OCI-LY7 (cell line): ENCODE data around the gene DNAJA3. TPM values are rescaled to one million over a fixed set of nuclear protein-coding genes. Genes with fewer than 3 reads are reported as not detected.

ENCODE experiments used
- BruUV-seq: library from RNA; stranded (reverse); fragments of 400-500 nt; replicated peaks from 2 replicates; lab custom pipeline; 2021; lab: Mats Ljungman, UMichigan
- CTCF ChIA-PET: fragments of 300-600 bp; sonication (Branson Sonifier 250); formaldehyde crosslinking; loops from one replicate; lab custom pipeline; 2022; ENCODE audit warnings: antibody characterized with exemption; ENCODE audit not compliant: unreplicated experiment; lab: Charles Lee
- POLR2A ChIA-PET: fragments of 300-600 bp; sonication (Branson Sonifier 250); formaldehyde crosslinking; loops from one replicate; lab custom pipeline; 2022; ENCODE audit warnings: antibody characterized with exemption; lab: Charles Lee
- DNase-seq: peaks from one replicate; pipeline ENCODE4 v3.0.0-alpha.2; 2015; ENCODE audit warnings: low spot score
- H2AFZ ChIP-seq: fragments of 200-600 bp; sonication (generic), shearing (Covaris generic); 2 replicates; pipeline ENCODE4 v1.6.1; 2014; ENCODE audit warnings: mild to moderate bottlenecking, antibody characterized with exemption, low read length, moderate library complexity
- H3K27ac ChIP-seq: fragments of 200-600 bp; sonication (generic); 2 replicates; pipeline ENCODE4 v1.5.1; 2014; ENCODE audit warnings: mixed run types, low read depth, mild to moderate bottlenecking, moderate library complexity, low read length, inconsistent platforms; ENCODE audit not compliant: poor library complexity, severe bottlenecking
- H3K36me3 ChIP-seq: fragments of 200-600 bp; sonication (generic); 2 replicates; pipeline ENCODE4 v1.6.1; 2014; ENCODE audit warnings: mild to moderate bottlenecking, antibody characterized with exemption, low read length, moderate library complexity, mixed read lengths; ENCODE audit not compliant: insufficient read depth
- H3K4me1 ChIP-seq: fragments of 200-600 bp; sonication (generic); 2 replicates; pipeline ENCODE4 v1.5.1; 2014; ENCODE audit warnings: mild to moderate bottlenecking, low read length; ENCODE audit not compliant: insufficient read depth, poor library complexity, severe bottlenecking
- H3K4me2 ChIP-seq: fragments of 200-600 bp; sonication (generic); 2 replicates; pipeline ENCODE4 v1.6.1; 2014; ENCODE audit warnings: mild to moderate bottlenecking, low read length
- H3K4me3 ChIP-seq: fragments of 200-600 bp; sonication (generic); 2 replicates; pipeline ENCODE4 v1.5.1; 2014; ENCODE audit warnings: mild to moderate bottlenecking, low read depth, low read length; ENCODE audit not compliant: poor library complexity, severe bottlenecking
- H3K79me2 ChIP-seq: fragments of 200-600 bp; sonication (generic); 2 replicates; pipeline ENCODE4 v1.6.1; 2016; ENCODE audit warnings: low read depth, mild to moderate bottlenecking, low read length, moderate library complexity, mixed read lengths; ENCODE audit not compliant: insufficient read depth
- H3K9me2 ChIP-seq: fragments of 200-600 bp; sonication (generic); 2 replicates; pipeline ENCODE4 v1.6.1; 2016; ENCODE audit warnings: mild to moderate bottlenecking, low read length, mixed read lengths; ENCODE audit not compliant: insufficient read depth
- H3K9me3 ChIP-seq: fragments of 200-600 bp; sonication (generic); 2 replicates; pipeline ENCODE4 v1.6.1; 2014; ENCODE audit warnings: mild to moderate bottlenecking, mixed run types, low read length, mixed read lengths
- H4K20me1 ChIP-seq: fragments of 200-600 bp; sonication (generic); 2 replicates; pipeline ENCODE4 v1.6.1; 2014; ENCODE audit warnings: mild to moderate bottlenecking, antibody characterized with exemption, low read length, moderate library complexity, mixed read lengths; ENCODE audit not compliant: insufficient read depth
- EZH2phosphoT487 ChIP-seq: fragments of 200-600 bp; sonication (generic); IDR thresholded peaks from 2 replicates; pipeline ENCODE4 v1.6.1; 2018; ENCODE audit warnings: low read depth, borderline replicate concordance, mild to moderate bottlenecking, mixed run types, antibody characterized with exemption, low read length, moderate library complexity, mixed read lengths
- intact Hi-C: fragments of 100-400 bp; cut with micrococcal nuclease; formaldehyde crosslinking; loops from one replicate; pipeline ENCODE4 v1.10.0; 2022; ENCODE audit not compliant: unreplicated experiment
- total RNA-seq, 2 experiments: library from RNA; depleted of rRNA in 1 of 2; stranded (reverse); fragments of >200 nt in 1 of 2; shearing (Covaris generic) in 1 of 2; gene quantifications; 2 replicates each; pipeline ENCODE4 v1.2.3, GENCODE V29; 2014 to 2022
- TF ChIP-seq, protein P1 (sequence below): fragments of 200-600 bp; sonication (generic); conservative IDR thresholded peaks from 2 replicates; pipeline ENCODE4 v1.5.1; 2014; ENCODE audit warnings: mild to moderate bottlenecking, antibody characterized with exemption, low read length, moderate library complexity, mixed read lengths

Gene DNAJA3
- total RNA-seq, 2 experiments from 2014 or later: 89.8 to 94.3 TPM

DNA sequence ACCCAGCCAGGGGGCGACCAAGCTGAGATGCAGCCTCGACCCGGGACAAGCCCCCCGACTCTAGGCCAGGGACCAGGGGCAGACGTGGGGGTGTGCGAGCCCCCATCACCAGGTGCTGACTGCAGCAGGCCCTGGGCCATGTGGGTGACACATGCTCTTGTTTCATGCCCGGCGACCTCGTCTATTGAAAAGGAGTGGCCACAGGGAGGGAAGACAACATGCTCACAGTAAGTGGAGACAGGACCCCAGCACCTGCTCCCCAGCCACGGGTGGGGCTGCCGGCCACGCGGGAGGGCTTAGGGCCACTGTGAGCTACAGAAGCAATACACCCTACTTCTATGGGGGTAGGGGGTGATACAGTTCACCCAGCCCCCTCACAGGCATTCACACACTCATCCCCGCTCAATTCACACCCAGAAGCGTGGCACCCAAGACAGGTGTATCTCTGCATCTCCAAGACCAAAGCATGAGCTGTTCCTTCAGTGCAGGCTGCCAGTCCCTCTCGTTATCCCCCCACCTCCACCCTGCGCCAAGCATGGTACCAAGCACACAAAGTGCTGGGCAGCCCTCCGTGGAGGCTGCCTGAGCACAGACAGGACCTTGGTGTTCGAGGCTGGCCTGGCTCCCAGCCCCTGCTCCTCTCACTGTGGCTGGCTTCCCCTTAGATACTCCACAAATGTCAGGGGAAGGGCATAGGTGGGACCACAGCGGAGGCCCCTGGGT is 40.4 kb upstream of the DNAJA3 start:
- no peaks in the 10 kb centered on the region for H4K20me1 ChIP-seq
- peaks cover 35% of the 10 kb centered on the region; the same call in 1 of the 2 replicates for H3K36me3 ChIP-seq
- POLR2A ChIA-PET: no interaction called here
- BruUV-seq: no TSS peak
- H3K9me2 ChIP-seq: no peaks in the 10 kb centered on the region
- no peak for TF ChIP-seq EZH2phosphoT487
- TF ChIP-seq, protein P1, sequence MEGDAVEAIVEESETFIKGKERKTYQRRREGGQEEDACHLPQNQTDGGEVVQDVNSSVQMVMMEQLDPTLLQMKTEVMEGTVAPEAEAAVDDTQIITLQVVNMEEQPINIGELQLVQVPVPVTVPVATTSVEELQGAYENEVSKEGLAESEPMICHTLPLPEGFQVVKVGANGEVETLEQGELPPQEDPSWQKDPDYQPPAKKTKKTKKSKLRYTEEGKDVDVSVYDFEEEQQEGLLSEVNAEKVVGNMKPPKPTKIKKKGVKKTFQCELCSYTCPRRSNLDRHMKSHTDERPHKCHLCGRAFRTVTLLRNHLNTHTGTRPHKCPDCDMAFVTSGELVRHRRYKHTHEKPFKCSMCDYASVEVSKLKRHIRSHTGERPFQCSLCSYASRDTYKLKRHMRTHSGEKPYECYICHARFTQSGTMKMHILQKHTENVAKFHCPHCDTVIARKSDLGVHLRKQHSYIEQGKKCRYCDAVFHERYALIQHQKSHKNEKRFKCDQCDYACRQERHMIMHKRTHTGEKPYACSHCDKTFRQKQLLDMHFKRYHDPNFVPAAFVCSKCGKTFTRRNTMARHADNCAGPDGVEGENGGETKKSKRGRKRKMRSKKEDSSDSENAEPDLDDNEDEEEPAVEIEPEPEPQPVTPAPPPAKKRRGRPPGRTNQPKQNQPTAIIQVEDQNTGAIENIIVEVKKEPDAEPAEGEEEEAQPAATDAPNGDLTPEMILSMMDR: no peak
- no peaks in the 10 kb centered on the region for H3K4me1 ChIP-seq
- H3K9me3 ChIP-seq: no peaks in the 10 kb centered on the region
- H3K27ac ChIP-seq: no peak overlapping the region
- H3K4me3 ChIP-seq: no peak overlapping the region
- intact Hi-C loops: no loop called here
- DNase-seq: no peak
- no peaks in the 10 kb centered on the region for H3K79me2 ChIP-seq
- CTCF ChIA-PET: no interaction called here
- H2AFZ ChIP-seq: no peak overlapping the region
- H3K4me2 ChIP-seq: no peak overlapping the region

DNA sequence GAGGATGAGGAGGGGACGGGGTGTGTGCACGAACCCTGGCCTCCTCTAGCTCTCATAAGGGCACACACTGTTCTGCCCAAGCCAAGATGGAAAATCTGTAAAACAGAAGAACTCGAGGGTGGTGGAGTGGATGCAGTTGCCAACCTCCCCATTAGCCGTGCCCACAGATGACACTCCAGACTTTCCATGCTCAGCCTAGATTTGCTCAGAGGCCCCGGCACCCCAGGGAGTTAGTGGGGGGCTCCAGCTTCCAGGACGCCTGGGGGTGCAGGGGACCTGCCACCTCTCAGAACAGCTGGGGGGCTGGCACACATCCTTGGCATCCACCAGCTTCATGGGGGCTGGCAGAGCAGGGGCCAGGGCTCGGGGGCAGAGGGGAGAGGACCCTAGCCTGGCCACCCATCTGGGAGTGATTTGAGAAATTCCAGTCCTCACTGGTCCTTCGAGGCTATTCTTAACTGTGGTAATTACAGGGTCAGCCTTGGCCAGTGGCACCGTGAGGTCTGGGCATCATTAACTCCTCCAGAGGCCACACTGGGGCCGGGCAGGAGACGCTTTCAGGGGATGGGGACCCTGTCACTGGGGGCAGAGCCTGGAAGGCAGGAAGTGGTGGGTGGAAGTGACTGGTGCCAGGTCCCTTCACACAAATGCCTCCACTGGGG is 39.7 kb upstream of the DNAJA3 start:
- Histone ChIP-seq H3K79me2 (no peaks in the 10 kb centered on the region), H3K4me2 (no peak overlapping the region), H3K4me3 (no peak overlapping the region), H2AFZ (no peak overlapping the region), H3K9me3 (no peaks in the 10 kb centered on the region), H3K9me2 (no peaks in the 10 kb centered on the region), H4K20me1 (no peaks in the 10 kb centered on the region), H3K4me1 (no peaks in the 10 kb centered on the region), H3K36me3 (peaks cover 40% of the 10 kb centered on the region; the same call in 1 of the 2 replicates), H3K27ac (no peak overlapping the region)
- TF ChIP-seq, protein P1: no peak
- TF ChIP-seq EZH2phosphoT487: no peak
- intact Hi-C loops: no loop called here
- POLR2A ChIA-PET: no interaction called here
- CTCF ChIA-PET: no interaction called here
- no peak for DNase-seq
- BruUV-seq: no TSS peak

DNA sequence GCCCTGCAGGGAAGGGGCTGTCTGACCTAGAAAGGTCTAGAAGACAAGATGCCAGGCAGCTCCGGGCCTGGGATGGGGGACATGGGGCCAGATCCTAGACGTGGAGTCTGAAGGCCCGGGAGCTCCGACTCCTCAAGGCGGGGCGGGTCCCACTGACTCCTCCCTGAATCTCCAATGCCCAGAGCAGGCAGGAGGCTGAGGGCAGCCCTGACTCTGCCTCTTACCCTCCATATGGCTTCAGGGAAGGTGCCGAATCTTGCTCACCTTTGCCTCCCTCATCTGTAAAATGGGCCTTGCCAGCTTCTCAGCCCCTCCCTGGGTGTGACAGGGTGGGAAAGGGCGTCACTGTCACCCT is 39.2 kb upstream of the DNAJA3 start:
- H3K79me2 ChIP-seq: no peaks in the 10 kb centered on the region
- intact Hi-C loops: no loop called here
- ChIA-PET POLR2A (no interaction called here), CTCF (no interaction called here)
- no peaks in the 10 kb centered on the region for H4K20me1 ChIP-seq
- H3K9me3 ChIP-seq: no peaks in the 10 kb centered on the region
- H3K36me3 ChIP-seq: peaks cover 42% of the 10 kb centered on the region; the same call in 1 of the 2 replicates
- no TSS peak for BruUV-seq
- H2AFZ ChIP-seq: no peak overlapping the region
- H3K27ac ChIP-seq: no peak overlapping the region
- H3K9me2 ChIP-seq: no peaks in the 10 kb centered on the region
- no peak overlapping the region for H3K4me2 ChIP-seq
- no peak for DNase-seq
- H3K4me1 ChIP-seq: no peaks in the 10 kb centered on the region
- no peak for TF ChIP-seq EZH2phosphoT487
- TF ChIP-seq, protein P1: no peak
- no peak overlapping the region for H3K4me3 ChIP-seq
